Measurements from ENCODE around the gene PODN.

DNA sequence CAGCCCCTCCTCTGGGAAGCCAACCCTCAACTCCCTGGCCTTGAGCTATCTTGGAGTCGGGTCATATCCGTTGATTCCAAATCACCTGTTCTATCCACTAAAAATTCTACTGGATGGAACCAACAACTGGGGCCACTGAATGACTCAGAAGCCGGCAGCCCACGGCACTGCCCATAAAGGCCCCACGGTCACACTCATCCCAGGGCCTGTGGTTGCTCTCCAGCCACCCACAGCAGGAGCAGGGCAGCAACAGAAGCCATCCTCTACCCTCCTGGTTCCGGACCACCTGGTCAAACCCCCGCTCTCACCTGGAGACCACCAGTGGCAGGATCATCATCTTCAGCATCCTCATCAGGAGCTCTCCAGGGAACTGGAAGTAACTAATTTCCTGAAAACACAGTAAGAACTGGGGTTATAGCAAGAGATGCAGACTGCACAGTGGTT, 72.1 kb downstream of the PODN start:
- TF ChIP-seq, protein P1, sequence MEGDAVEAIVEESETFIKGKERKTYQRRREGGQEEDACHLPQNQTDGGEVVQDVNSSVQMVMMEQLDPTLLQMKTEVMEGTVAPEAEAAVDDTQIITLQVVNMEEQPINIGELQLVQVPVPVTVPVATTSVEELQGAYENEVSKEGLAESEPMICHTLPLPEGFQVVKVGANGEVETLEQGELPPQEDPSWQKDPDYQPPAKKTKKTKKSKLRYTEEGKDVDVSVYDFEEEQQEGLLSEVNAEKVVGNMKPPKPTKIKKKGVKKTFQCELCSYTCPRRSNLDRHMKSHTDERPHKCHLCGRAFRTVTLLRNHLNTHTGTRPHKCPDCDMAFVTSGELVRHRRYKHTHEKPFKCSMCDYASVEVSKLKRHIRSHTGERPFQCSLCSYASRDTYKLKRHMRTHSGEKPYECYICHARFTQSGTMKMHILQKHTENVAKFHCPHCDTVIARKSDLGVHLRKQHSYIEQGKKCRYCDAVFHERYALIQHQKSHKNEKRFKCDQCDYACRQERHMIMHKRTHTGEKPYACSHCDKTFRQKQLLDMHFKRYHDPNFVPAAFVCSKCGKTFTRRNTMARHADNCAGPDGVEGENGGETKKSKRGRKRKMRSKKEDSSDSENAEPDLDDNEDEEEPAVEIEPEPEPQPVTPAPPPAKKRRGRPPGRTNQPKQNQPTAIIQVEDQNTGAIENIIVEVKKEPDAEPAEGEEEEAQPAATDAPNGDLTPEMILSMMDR (IDR thresholded peaks at IDR 0.05) = no peak
- TF ChIP-seq POLR2A (IDR thresholded peaks at IDR 0.05) = no peak
